Nephron (organoid): ENCODE data around the gene DCTPP1.
A peak's percentile ranks its signal among the peaks of the same experiment; 100 is the strongest.

Experiments
- H3K27ac Mint-ChIP-seq, 3 experiments: 2 replicates each; pipeline ENCODE4 v1.8.0; 2020; ENCODE audit warnings: mixed read lengths in 3 of 3, mild to moderate bottlenecking in 2 of 3, moderate library complexity in 1 of 3
- H3K27me3 Mint-ChIP-seq: 2 replicates; pipeline ENCODE4 v1.8.0; 2021; ENCODE audit warnings: low read depth, mild to moderate bottlenecking, moderate library complexity, mixed read lengths
- H3K36me3 Mint-ChIP-seq: 2 replicates; pipeline ENCODE4 v1.8.0; 2020; ENCODE audit warnings: low read depth, mixed read lengths
- H3K4me1 Mint-ChIP-seq: 2 replicates; pipeline ENCODE4 v1.8.0; 2020; ENCODE audit warnings: mixed read lengths
- H3K4me3 Mint-ChIP-seq, 3 experiments: 2 replicates each; pipeline ENCODE4 v1.8.0; 2020; ENCODE audit warnings: mild to moderate bottlenecking in 3 of 3, mixed read lengths in 3 of 3, moderate library complexity in 2 of 3
- H3K9me3 Mint-ChIP-seq: 2 replicates; pipeline ENCODE4 v1.8.0; 2020; ENCODE audit warnings: mixed read lengths
- TF ChIP-seq, protein P1 (sequence below), 3 experiments: fragments of 200-600 bp; sonication (generic); IDR thresholded peaks; one replicate each; pipeline ENCODE4 v1.5.0; 2021; ENCODE audit warnings: antibody characterized with exemption in 3 of 3; ENCODE audit not compliant: unreplicated experiment in 3 of 3

Gene DCTPP1

DNA sequence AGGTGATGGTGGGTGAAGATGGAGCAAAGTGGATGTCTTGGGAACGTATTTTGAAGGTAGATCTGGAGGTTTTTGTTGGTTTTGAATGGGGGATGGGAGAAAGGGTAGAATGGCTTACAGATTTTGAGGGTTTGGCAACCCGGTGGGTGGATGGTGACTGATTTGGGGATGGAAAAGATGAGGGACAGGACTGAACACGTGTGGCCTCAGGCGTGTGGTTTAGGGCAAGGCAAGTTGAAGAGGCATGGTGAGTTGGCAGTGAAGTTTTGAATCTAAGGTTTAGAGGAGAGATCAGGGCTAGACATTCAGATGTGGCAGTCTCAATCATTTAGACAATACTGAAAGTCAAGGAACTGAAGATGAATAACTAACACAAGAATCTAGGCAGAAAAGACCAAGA is 5.0 kb upstream of the DCTPP1 start:
- Mint-ChIP-seq H3K9me3 (no peaks in the 10 kb centered on the region), H3K27me3 (peaks cover 4% of the 10 kb centered on the region), H3K4me1 (no peaks in the 10 kb centered on the region), H3K4me3 (no peak overlapping the region), H3K27ac (no peak overlapping the region), H3K36me3 (no peaks in the 10 kb centered on the region)
- TF ChIP-seq, protein P1, sequence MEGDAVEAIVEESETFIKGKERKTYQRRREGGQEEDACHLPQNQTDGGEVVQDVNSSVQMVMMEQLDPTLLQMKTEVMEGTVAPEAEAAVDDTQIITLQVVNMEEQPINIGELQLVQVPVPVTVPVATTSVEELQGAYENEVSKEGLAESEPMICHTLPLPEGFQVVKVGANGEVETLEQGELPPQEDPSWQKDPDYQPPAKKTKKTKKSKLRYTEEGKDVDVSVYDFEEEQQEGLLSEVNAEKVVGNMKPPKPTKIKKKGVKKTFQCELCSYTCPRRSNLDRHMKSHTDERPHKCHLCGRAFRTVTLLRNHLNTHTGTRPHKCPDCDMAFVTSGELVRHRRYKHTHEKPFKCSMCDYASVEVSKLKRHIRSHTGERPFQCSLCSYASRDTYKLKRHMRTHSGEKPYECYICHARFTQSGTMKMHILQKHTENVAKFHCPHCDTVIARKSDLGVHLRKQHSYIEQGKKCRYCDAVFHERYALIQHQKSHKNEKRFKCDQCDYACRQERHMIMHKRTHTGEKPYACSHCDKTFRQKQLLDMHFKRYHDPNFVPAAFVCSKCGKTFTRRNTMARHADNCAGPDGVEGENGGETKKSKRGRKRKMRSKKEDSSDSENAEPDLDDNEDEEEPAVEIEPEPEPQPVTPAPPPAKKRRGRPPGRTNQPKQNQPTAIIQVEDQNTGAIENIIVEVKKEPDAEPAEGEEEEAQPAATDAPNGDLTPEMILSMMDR (IDR thresholded peaks at IDR 0.05; ENCODE audit: unreplicated experiment in 3 of 3), result no peak

DNA sequence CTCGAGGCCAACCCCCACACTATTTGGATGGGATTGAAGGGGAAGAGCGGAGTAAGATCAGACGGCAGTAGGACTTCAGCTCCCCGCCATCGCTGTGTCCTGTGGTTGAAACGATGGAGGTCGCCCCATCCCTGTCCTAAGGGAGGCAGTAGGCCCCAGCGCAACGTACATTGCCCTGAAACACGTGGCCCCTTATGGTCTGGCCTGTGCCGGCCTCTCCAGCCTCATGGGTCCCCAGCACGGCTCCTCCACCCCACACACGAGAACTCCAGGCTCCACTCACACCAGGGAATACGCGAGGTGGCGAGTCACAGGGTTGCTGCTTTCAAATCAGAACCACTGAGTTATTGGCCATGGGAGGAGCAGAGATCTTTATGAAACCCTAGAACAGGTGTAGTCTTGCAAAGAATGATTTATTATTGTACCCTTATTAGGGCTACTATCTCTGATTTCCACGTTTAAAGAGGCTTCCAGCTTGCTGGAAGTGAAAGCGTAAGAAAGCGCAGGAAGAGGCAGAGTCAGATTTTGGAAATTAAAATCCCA is 669 bp upstream of the DCTPP1 start:
- no peaks in the 10 kb centered on the region for H3K4me1 Mint-ChIP-seq
- H3K27ac Mint-ChIP-seq, result no peak overlapping the region
- no peaks in the 10 kb centered on the region for H3K9me3 Mint-ChIP-seq
- peaks cover 4% of the 10 kb centered on the region for H3K27me3 Mint-ChIP-seq
- H3K36me3 Mint-ChIP-seq, result peaks cover 15% of the 10 kb centered on the region
- TF ChIP-seq, protein P1 (IDR thresholded peaks at IDR 0.05; ENCODE audit: unreplicated experiment in 3 of 3), result peak in 1 of 3 experiments; percentile 54
- no peak overlapping the region for H3K4me3 Mint-ChIP-seq

DNA sequence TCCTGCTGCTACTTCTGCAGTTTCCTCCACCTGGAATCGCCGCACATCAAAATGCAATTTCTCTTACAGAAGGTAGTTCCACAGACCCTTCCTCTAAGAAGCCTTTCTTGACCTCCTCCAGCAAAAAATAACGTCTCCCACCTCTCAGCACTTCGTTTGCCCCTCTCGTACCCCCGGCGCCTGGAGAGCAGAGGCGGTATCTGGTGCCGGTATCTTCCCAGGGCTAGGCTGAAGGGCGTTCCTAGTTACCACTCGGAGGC is 482 bp downstream of the DCTPP1 start:
- Mint-ChIP-seq H3K4me3 (no peak overlapping the region), H3K27me3 (no peaks in the 10 kb centered on the region), H3K4me1 (no peaks in the 10 kb centered on the region), H3K9me3 (no peaks in the 10 kb centered on the region), H3K27ac (peak overlapping the region; percentile 2 to 34 (median 26)), H3K36me3 (peaks cover 21% of the 10 kb centered on the region)
- TF ChIP-seq, protein P1 (IDR thresholded peaks at IDR 0.05; ENCODE audit: unreplicated experiment in 3 of 3), result no peak

DNA sequence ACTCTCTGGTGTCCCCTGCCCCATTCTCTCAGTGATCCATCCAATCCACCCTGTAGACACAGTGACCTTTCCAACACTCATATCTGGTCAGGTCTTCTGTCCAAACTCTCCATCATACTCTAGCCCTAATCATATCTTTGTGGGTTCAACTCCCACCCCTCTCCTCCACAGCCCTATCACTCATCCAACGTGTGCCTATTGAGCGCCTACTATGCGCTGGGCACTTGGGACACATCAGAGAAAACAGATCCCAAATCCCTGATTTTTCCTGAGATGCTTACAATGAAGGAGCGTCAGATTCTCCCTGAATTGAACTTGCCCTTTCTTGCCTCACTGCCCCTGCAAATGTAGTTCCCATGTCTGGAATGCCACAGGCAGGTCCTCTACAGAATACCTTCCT is 1.8 kb downstream of the DCTPP1 start:
- no peaks in the 10 kb centered on the region for H3K9me3 Mint-ChIP-seq
- H3K4me3 Mint-ChIP-seq, result peak overlapping the region; percentile 11 to 72 (median 61)
- H3K36me3 Mint-ChIP-seq, result peaks cover 30% of the 10 kb centered on the region
- H3K4me1 Mint-ChIP-seq, result no peaks in the 10 kb centered on the region
- no peak overlapping the region for H3K27ac Mint-ChIP-seq
- TF ChIP-seq, protein P1 (IDR thresholded peaks at IDR 0.05; ENCODE audit: unreplicated experiment in 3 of 3), result no peak
- no peaks in the 10 kb centered on the region for H3K27me3 Mint-ChIP-seq

DNA sequence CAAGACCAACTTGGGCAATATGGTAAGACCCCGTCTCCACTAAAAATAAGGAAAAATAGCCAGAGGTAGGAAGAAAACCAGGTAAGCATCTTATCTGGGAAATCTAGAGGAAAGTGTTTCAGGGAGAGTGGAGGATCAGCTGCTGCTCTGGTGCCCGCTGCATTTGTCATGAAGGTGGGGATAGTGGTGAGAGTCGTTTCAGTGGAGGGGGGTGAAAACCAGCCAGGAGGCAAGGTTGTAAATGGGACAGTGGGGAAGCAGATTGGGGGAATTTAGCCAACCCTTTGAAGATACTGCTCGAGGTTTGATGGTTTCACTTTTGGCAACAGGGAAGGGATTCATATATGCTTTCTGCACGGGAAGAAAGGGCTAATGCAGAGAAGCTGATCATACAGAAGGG is 8.8 kb downstream of the DCTPP1 start:
- Mint-ChIP-seq H3K27ac (peak overlapping the region in 1 of 3 experiments; percentile 27), H3K9me3 (no peaks in the 10 kb centered on the region), H3K4me1 (no peaks in the 10 kb centered on the region), H3K27me3 (peaks cover 3% of the 10 kb centered on the region), H3K36me3 (peaks cover 49% of the 10 kb centered on the region), H3K4me3 (no peak overlapping the region)
- TF ChIP-seq, protein P1 (IDR thresholded peaks at IDR 0.05; ENCODE audit: unreplicated experiment in 3 of 3), result no peak

DNA sequence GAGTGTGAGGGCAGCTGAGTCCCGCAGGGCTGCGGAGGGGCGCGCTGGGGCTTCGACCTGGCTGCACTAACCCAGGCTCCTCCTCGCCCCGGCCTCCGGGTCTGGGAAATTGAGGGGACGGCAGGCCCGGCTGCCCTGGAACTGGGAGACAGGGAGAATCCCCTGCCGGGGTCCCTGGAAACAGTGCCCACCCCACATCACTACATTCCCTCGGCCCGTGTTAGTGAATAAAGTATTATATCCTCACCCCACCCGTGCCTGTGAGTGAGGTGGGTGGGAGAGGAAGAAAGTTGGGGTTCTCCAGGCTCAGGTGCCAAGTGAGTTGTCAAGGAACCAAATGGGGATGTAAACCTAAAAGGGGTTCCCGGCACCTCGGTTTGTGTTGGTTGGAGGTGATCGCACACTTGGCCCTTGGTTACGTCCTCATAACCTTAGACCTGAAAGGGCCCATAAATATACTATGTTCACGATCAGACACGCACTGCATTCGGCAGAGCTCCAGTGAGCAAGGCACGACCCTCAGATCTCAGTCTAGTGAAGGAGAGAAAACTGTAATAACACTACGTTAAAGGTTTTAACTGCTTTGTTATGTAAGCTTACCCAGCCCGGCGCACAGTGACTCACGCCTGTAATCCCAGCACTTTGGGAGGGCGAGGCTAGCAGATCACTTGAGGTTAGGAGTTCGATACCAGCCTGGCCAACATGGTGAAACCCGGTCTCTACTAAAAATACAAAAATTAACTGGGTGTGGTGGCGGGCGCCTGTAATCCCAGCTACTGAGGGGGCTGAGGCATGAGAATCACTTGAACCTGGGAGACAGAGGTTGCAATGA is 11.3 kb downstream of the DCTPP1 start:
- TF ChIP-seq, protein P1 (IDR thresholded peaks at IDR 0.05; ENCODE audit: unreplicated experiment in 3 of 3), result no peak
- H3K9me3 Mint-ChIP-seq, result no peaks in the 10 kb centered on the region
- peaks cover 40% of the 10 kb centered on the region for H3K36me3 Mint-ChIP-seq
- H3K27ac Mint-ChIP-seq, result no peak overlapping the region
- no peaks in the 10 kb centered on the region for H3K4me1 Mint-ChIP-seq
- H3K27me3 Mint-ChIP-seq, result peaks cover 3% of the 10 kb centered on the region
- peak overlapping the region; percentile 69 to 78 (median 78) for H3K4me3 Mint-ChIP-seq
